Stimulated activated CD4-positive, alpha-beta T cell treated with anti-CD3 and anti-CD28 coated beads, Interleukin-2, amount 100 ng/mL, for 4 hours (primary cell): Measurements from ENCODE around the gene ALX4.

Experiments
- DNase-seq: peaks from one replicate; pipeline ENCODE4 v3.0.0-alpha.2; 2020; ENCODE audit warnings: low read depth

The ALX4 gene

GRCh38 chr11:44244639-44245310 is 65.2 kb downstream of the ALX4 start:
- no peak for DNase-seq

GRCh38 chr11:44243595-44244343 is 66.2 kb downstream of the ALX4 start:
- DNase-seq, result no peak

- DNase-seq, result no peak
These were observed 66.9 kb downstream of the ALX4 start for GRCh38 chr11:44243086-44243485.

GRCh38 chr11:44241851-44242250 is 68.1 kb downstream of the ALX4 start:
- DNase-seq, result no peak

- no peak for DNase-seq
These were observed 72.8 kb downstream of the ALX4 start for GRCh38 chr11:44237156-44237555.

- no peak for DNase-seq
These were observed 73.6 kb downstream of the ALX4 start for GRCh38 chr11:44236296-44236695.

GRCh38 chr11:44235765-44236201 is 74.2 kb downstream of the ALX4 start:
- DNase-seq, result no peak

- no peak for DNase-seq
These were observed 80.3 kb downstream of the ALX4 start for GRCh38 chr11:44229624-44230023.

- DNase-seq, result no peak
These were observed 80.8 kb downstream of the ALX4 start for GRCh38 chr11:44229098-44229497.

- DNase-seq, result no peak
These were observed 81.6 kb downstream of the ALX4 start for GRCh38 chr11:44228379-44228778.

- no peak for DNase-seq
These were observed 83.0 kb downstream of the ALX4 start for GRCh38 chr11:44226945-44227344.

- DNase-seq, result no peak
These were observed 83.4 kb downstream of the ALX4 start for GRCh38 chr11:44226490-44226889.

GRCh38 chr11:44224867-44225501 is 85.0 kb downstream of the ALX4 start:
- no peak for DNase-seq

- DNase-seq, result no peak
These were observed 86.7 kb downstream of the ALX4 start for GRCh38 chr11:44223238-44223637.

GRCh38 chr11:44221992-44222391 is 87.9 kb downstream of the ALX4 start:
- DNase-seq, result no peak

GRCh38 chr11:44221456-44221855 is 88.5 kb downstream of the ALX4 start:
- DNase-seq, result no peak

GRCh38 chr11:44219830-44220796 is 89.8 kb downstream of the ALX4 start:
- no peak for DNase-seq

- no peak for DNase-seq
These were observed 92.5 kb downstream of the ALX4 start for GRCh38 chr11:44217432-44217831.

- no peak for DNase-seq
These were observed 96.8 kb downstream of the ALX4 start for GRCh38 chr11:44213148-44213547.

GRCh38 chr11:44212128-44212527 is 97.8 kb downstream of the ALX4 start:
- DNase-seq, result no peak
